A549 (cell line): ENCODE data around the gene ALOX15B. TPM values are rescaled to one million over a fixed set of nuclear protein-coding genes. Genes with fewer than 3 reads are reported as not detected.
A peak's percentile ranks its signal among the peaks of the same experiment; 100 is the strongest.

Experiments used
- ATAC-seq, 2 experiments: fragments of 200-7000 bp in 1 of 2; fragments of >200 bp in 1 of 2; cut with Nextera tagmentation in 1 of 2; cut with Tn5 transposase in 1 of 2; 3 replicates each; pipeline versions ENCODE4 v1.8.0 to v1.9.1; 2018 to 2020; ENCODE audit warnings: mild to moderate bottlenecking in 1 of 2, moderate library complexity in 1 of 2
- CTCF ChIA-PET: fragments of 300-600 bp; sonication (Branson Sonifier 250); formaldehyde crosslinking; extraction: SDS; loops from one replicate; lab custom pipeline; 2021; ENCODE audit warnings: antibody characterized with exemption, inconsistent platforms; lab: Yijun Ruan, JAX
- POLR2A ChIA-PET: fragments of 350-600 bp; formaldehyde crosslinking; extraction: SDS; loops from one replicate; lab custom pipeline; 2021; ENCODE audit warnings: antibody characterized with exemption, inconsistent platforms; lab: Yijun Ruan, JAX
- DNase-seq, 2 experiments: peaks; one replicate each; pipeline versions ENCODE4 v3.0.0 to v3.0.0-alpha.2; 2011 to 2016; ENCODE audit warnings: low read depth in 1 of 2, low spot score in 1 of 2
- FAIRE-seq: peaks from 2 replicates; lab custom pipeline; 2011; peaks lifted over from hg19 to GRCh38; lab: Jason Lieb, UNC
- H3K27ac ChIP-seq, 2 experiments: fragments of >200 bp; sonication (Bioruptor Twin); formaldehyde crosslinking; 3 replicates each; pipeline ENCODE4 v1.5.1; 2016 to 2017
- H3K4me1 ChIP-seq: fragments of >200 bp; sonication (Bioruptor Twin); formaldehyde crosslinking; 3 replicates; pipeline ENCODE4 v1.6.1; 2016
- H3K4me2 ChIP-seq: fragments of >200 bp; sonication (Bioruptor Twin); formaldehyde crosslinking; 3 replicates; pipeline ENCODE4 v1.6.1; 2016
- H3K4me3 ChIP-seq: fragments of >200 bp; sonication (Bioruptor Twin); formaldehyde crosslinking; 3 replicates; pipeline ENCODE4 v1.5.1; 2016
- H3K9me3 ChIP-seq: fragments of >200 bp; sonication (Bioruptor Twin); formaldehyde crosslinking; 3 replicates; pipeline ENCODE4 v1.6.1; 2016
- ATOH8 ChIP-seq: fragments of 250-450 bp; sonication (Bioruptor Pico); IDR thresholded peaks from 2 replicates; pipeline ENCODE4 v1.5.0; 2020; ENCODE audit warnings: low read depth, mild to moderate bottlenecking, moderate library complexity
- CBX2 ChIP-seq: fragments of 200-600 bp; sonication (generic); IDR thresholded peaks from 2 replicates; pipeline ENCODE4 v1.6.1; 2016; ENCODE audit warnings: low read depth, mild to moderate bottlenecking, borderline replicate concordance
- CEBPB ChIP-seq, 2 experiments: fragments of >200 bp in 1 of 2; sonication (Bioruptor Twin) in 1 of 2; formaldehyde crosslinking in 1 of 2; IDR thresholded peaks; 2 replicates each; pipeline ENCODE4 v1.6.1; 2012 to 2016
- CHD2 ChIP-seq: fragments of 150-350 bp; IDR thresholded peaks from 2 replicates; pipeline ENCODE4 v1.6.1; 2014; ENCODE audit warnings: low read length; ENCODE audit not compliant: partially characterized antibody
- CHD4 ChIP-seq: fragments of 200-600 bp; sonication (generic); IDR thresholded peaks from 2 replicates; pipeline ENCODE4 v1.6.1; 2016; ENCODE audit warnings: antibody characterized with exemption, mild to moderate bottlenecking, borderline replicate concordance
- CTCF ChIP-seq: fragments of >200 bp; sonication (Bioruptor Twin); formaldehyde crosslinking; IDR thresholded peaks from 3 replicates; pipeline ENCODE4 v1.5.1; 2016
- EHF ChIP-seq: fragments of 250-450 bp; sonication (Bioruptor Pico); IDR thresholded peaks from 2 replicates; pipeline ENCODE4 v1.5.0; 2020; ENCODE audit warnings: mild to moderate bottlenecking
- EHMT2 ChIP-seq: fragments of 200-600 bp; sonication (generic); IDR thresholded peaks from 2 replicates; pipeline ENCODE4 v1.6.1; 2016; ENCODE audit warnings: antibody characterized with exemption, low read depth, mild to moderate bottlenecking, moderate library complexity
- ELK1 ChIP-seq: fragments of 150-350 bp; IDR thresholded peaks from 2 replicates; pipeline ENCODE4 v1.6.1; 2014; ENCODE audit warnings: low read depth, mild to moderate bottlenecking, low read length
- EP300 ChIP-seq, 2 experiments: fragments of >200 bp; sonication (Bioruptor Twin); formaldehyde crosslinking; IDR thresholded peaks; 2 replicates in 1 of 2; 3 replicates in 1 of 2; pipeline ENCODE4 v1.6.1; 2016 to 2017
- ESRRA ChIP-seq: fragments of 150-350 bp; IDR thresholded peaks from 2 replicates; pipeline ENCODE4 v1.6.1; 2014; ENCODE audit warnings: mild to moderate bottlenecking, low read length, borderline replicate concordance
- FOSB ChIP-seq: fragments of 250-450 bp; sonication (Bioruptor Pico); IDR thresholded peaks from 2 replicates; pipeline ENCODE4 v1.5.0; 2020; ENCODE audit warnings: mild to moderate bottlenecking, moderate library complexity
- FOSL2 ChIP-seq, 2 experiments: fragments of 450-650 bp in 1 of 2; fragments of >200 bp in 1 of 2; sonication (Bioruptor Twin) in 1 of 2; formaldehyde crosslinking; IDR thresholded peaks; 2 replicates each; pipeline versions ENCODE4 v1.5.0 to v1.6.1; 2016 to 2020; ENCODE audit warnings: mild to moderate bottlenecking in 1 of 2, moderate library complexity in 1 of 2
- HDAC2 ChIP-seq: fragments of 200-600 bp; sonication (generic); IDR thresholded peaks from 2 replicates; pipeline ENCODE4 v1.6.1; 2016
- HOXA7 ChIP-seq: fragments of 250-450 bp; sonication (Bioruptor Pico); IDR thresholded peaks from 2 replicates; pipeline ENCODE4 v1.5.0; 2020; ENCODE audit warnings: mild to moderate bottlenecking, moderate library complexity
- HOXB13 ChIP-seq: fragments of 250-450 bp; sonication (Bioruptor Pico); IDR thresholded peaks from 2 replicates; pipeline ENCODE4 v1.5.0; 2020; ENCODE audit warnings: low read depth, mild to moderate bottlenecking, moderate library complexity
- JUNB ChIP-seq: fragments of >200 bp; sonication (Bioruptor Twin); formaldehyde crosslinking; IDR thresholded peaks from 2 replicates; pipeline ENCODE4 v1.6.1; 2016
- KDM1A ChIP-seq: fragments of 200-600 bp; sonication (generic); IDR thresholded peaks from 2 replicates; pipeline ENCODE4 v1.6.1; 2016; ENCODE audit warnings: low read depth, mild to moderate bottlenecking
- KDM5A ChIP-seq: fragments of 200-600 bp; sonication (generic); IDR thresholded peaks from 2 replicates; pipeline ENCODE4 v1.6.1; 2016; ENCODE audit warnings: antibody characterized with exemption, mild to moderate bottlenecking
- MAZ ChIP-seq: fragments of 150-350 bp; IDR thresholded peaks from 2 replicates; pipeline ENCODE4 v1.6.1; 2014; ENCODE audit warnings: antibody characterized with exemption, low read depth, low read length, borderline replicate concordance
- NFE2L2 ChIP-seq: fragments of 150-350 bp; conservative IDR thresholded peaks from 2 replicates; pipeline ENCODE4 v1.6.1; 2014; ENCODE audit warnings: low read length
- NPAS2 ChIP-seq: fragments of 250-450 bp; sonication (Bioruptor Pico); IDR thresholded peaks from 2 replicates; pipeline ENCODE4 v1.8.0; 2022; ENCODE audit warnings: mild to moderate bottlenecking, moderate library complexity, borderline replicate concordance
- NR3C1 ChIP-seq: fragments of >200 bp; sonication (Bioruptor Twin); formaldehyde crosslinking; IDR thresholded peaks from 3 replicates; pipeline ENCODE4 v1.6.1; 2017
- PHF8 ChIP-seq: fragments of 200-600 bp; sonication (generic); IDR thresholded peaks from 2 replicates; pipeline ENCODE4 v1.6.1; 2016; ENCODE audit warnings: low read depth, mild to moderate bottlenecking, antibody characterized with exemption, moderate library complexity, borderline replicate concordance
- POLR2AphosphoS2 ChIP-seq: conservative IDR thresholded peaks from 2 replicates; pipeline ENCODE4 v1.6.1; 2012; ENCODE audit warnings: low read length, improper control_type of control experiment, inconsistent platforms
- RAD21 ChIP-seq, 2 experiments: fragments of >200 bp in 1 of 2; sonication (Bioruptor Twin) in 1 of 2; formaldehyde crosslinking in 1 of 2; IDR thresholded peaks in 1 of 2; conservative IDR thresholded peaks in 1 of 2; 2 replicates in 1 of 2; 3 replicates in 1 of 2; pipeline ENCODE4 v1.6.1; 2012 to 2018; ENCODE audit warnings: inconsistent platforms in 1 of 2
- RNF2 ChIP-seq: fragments of 200-600 bp; sonication (generic); IDR thresholded peaks from 2 replicates; pipeline ENCODE4 v1.6.1; 2016; ENCODE audit warnings: low read depth, mild to moderate bottlenecking, antibody characterized with exemption, moderate library complexity, borderline replicate concordance
- SREBF2 ChIP-seq: fragments of 450-650 bp; IDR thresholded peaks from 2 replicates; pipeline ENCODE4 v1.6.1; 2014; ENCODE audit warnings: mild to moderate bottlenecking, moderate library complexity
- USF2 ChIP-seq: fragments of 450-650 bp; IDR thresholded peaks from 2 replicates; pipeline ENCODE4 v1.6.1; 2014; ENCODE audit warnings: antibody characterized with exemption
- WGBS: methylation state at CpG from one replicate; pipeline ENCODE4 v1.1.6; 2017; ENCODE audit errors: missing lambda C conversion rate; 5-methylcytosine and 5-hydroxymethylcytosine counted together
- polyA plus RNA-seq, 4 experiments: library from polyadenylated mRNA; depleted of rRNA in 3 of 4; stranded (reverse); fragments of >200 nt; fragmentation: RNase III in 1 of 4; extraction: RNeasy Plus Mini Kit Qiagen cat#74134 plus additional on column Dnase treatment in 1 of 4; gene quantifications; 2 replicates in 3 of 4; 3 replicates in 1 of 4; pipeline ENCODE4 v1.2.3, GENCODE V29; 2011 to 2017

ALOX15B gene
- polyA plus RNA-seq, 2 of the 4 experiments (the other 2 are of a cell fraction) = not detected

GRCh38 chr17:8015957-8016631, 22.8 kb upstream of the ALOX15B start (continued):
- TF ChIP-seq CHD4 = no peak

- no peaks in the 10 kb centered on the region for H3K9me3 ChIP-seq
- peak; percentile 13 for FAIRE-seq
- peak overlapping the region; percentile 47 for H3K4me3 ChIP-seq
- POLR2A ChIA-PET = interaction anchor here (0.6 kb wide), 1 partner anchor 54 kb away, joined by 6 read pairs; no protein-coding TSS in a partner anchor
- H3K4me2 ChIP-seq = peak overlapping the region; percentile 88
- ATAC-seq = peak; percentile 76 to 92
- peak; percentile 62 to 66 for DNase-seq
- 32% methylated on average over 12 of the region's 12 CpGs for WGBS
- peaks cover 5% of the 10 kb centered on the region; the same call in 1 of the 3 replicates for H3K4me1 ChIP-seq
- CTCF ChIA-PET = interaction anchor here (0.6 to 13.5 kb wide), 31 partner anchors 12 to 290 kb away, joined by 3 to 148 read pairs (median 4); partner anchors contain the start of gene GUCY2D
- H3K27ac ChIP-seq = peak overlapping the region; percentile 62 to 70; a peak in 5 of 6 replicates
- no peak for TF ChIP-seq HOXA7
- no peak for TF ChIP-seq FOSB (CRISPR knock-in tag)
- no peak for TF ChIP-seq EHF (CRISPR knock-in tag)
- TF ChIP-seq NFE2L2 = no peak
- no peak for TF ChIP-seq PHF8
- TF ChIP-seq ELK1 = no peak
- no peak for TF ChIP-seq CBX2
- no peak for TF ChIP-seq KDM5A
- TF ChIP-seq FOSL2 (IDR thresholded peaks at IDR 0.05) = no peak
- no peak for TF ChIP-seq FOSL2 (CRISPR knock-in tag; IDR thresholded peaks at IDR 0.05)
- TF ChIP-seq CHD4 = no peak
- no peak for TF ChIP-seq HDAC2
- no peak for TF ChIP-seq ESRRA
- TF ChIP-seq USF2 = no peak
- TF ChIP-seq ATOH8 (CRISPR knock-in tag) = no peak
- TF ChIP-seq HOXB13 (CRISPR knock-in tag) = no peak
- no peak for TF ChIP-seq JUNB
- TF ChIP-seq EHMT2 = no peak
- TF ChIP-seq KDM1A = no peak
- peak; percentile 89 for TF ChIP-seq CTCF
- TF ChIP-seq RNF2 = no peak
- TF ChIP-seq NPAS2 (CRISPR knock-in tag) = no peak
- TF ChIP-seq CHD2 = no peak
- TF ChIP-seq SREBF2 = no peak
- TF ChIP-seq RAD21 (conservative IDR thresholded peaks at IDR 0.05 in 1 of 2, IDR thresholded peaks at IDR 0.05 in 1 of 2) = peak; percentile 72 to 77
- no peak for TF ChIP-seq MAZ
- TF ChIP-seq POLR2AphosphoS2 = no peak
- TF ChIP-seq NR3C1 = no peak
- no peak for TF ChIP-seq CEBPB (IDR thresholded peaks at IDR 0.05)
- no peak for TF ChIP-seq EP300 (IDR thresholded peaks at IDR 0.05)
These were observed 22.0 kb upstream of the ALOX15B start for GRCh38 chr17:8016632-8017424.
